Measurements from ENCODE around the gene TMIGD3.

Gene TMIGD3

DNA sequence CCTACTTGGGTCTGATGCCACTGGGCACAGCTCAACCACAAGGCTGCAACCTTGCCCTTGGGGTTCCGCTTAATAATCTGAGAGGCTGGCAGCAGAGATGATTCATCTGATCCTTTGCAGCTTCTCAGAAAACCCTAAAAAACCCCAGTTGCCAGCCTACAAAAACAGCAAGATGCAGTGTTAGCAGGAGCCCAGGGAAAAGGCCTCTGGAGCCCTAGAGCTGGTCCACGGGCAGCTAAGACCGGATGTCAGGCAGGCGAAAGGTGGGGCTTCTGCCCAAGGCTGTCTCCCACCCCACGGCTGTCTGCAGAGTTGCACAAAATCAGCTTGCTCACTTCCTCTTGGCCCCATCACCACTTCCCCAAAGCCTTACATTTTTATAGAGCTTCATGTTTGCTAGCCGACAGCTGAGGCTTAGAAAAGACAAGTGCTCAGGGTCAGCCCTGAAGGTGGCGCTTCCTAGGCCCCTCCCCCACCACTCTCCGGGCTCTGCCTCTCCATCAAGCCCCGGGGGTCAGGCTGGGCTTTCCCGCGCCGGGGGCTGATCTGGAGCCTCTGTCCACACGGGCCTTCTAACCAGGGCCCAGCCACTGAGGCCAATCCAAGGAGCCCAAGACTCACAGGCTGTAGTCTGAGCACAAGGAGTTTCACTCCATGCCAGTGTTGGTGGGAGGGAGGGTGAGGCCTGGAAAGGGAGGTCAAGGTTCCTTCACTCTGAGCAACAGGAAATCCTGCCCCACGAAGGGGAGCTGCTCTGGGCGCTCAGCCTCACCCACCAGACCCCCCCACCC lies 4.2 kb upstream of the TMIGD3 start:
- DNase-seq: peak; percentile 72 to 77

DNA sequence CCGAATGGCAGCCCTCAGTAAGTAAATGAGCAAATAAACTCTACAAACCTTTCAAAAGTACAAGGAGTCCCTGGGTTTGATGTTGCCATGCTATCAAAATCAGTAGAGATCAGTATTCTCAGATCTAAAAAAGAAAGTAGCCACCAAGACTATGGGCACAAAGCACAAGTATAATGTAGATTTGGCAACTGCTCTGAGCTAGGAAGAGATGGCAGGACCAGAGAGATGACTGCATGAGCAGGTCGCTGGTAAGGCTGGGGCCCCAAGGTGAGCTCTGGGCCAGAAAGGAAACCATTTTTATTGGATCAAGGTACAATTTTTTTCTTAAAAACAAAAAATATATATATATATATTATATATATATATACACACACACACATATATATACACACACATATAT lies 3.1 kb upstream of the TMIGD3 start:
- DNase-seq: no peak

DNA sequence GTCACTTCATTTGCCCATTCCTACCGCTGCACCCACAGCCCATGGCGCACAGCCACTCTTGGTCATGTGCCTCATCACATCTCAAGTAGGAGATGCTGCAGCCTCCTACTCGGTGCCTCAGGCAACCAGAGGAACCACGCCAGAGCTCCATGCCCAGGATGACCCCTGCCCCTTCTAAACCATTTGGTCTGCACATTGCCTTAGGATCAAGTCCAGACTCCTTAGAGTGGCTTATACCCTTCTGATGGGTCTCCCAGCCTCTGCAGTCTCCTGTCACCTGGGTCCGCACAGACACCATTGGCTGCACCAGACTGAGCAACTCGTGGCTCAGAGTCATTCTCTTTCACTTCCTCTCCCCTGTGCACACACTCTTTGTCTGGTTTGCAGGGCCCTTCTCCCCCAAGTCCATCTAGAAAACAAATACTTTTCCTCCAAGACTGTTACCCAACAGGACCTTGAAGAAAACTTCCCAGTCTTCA lies 2.2 kb upstream of the TMIGD3 start:
- DNase-seq: peak; percentile 19 to 59

DNA sequence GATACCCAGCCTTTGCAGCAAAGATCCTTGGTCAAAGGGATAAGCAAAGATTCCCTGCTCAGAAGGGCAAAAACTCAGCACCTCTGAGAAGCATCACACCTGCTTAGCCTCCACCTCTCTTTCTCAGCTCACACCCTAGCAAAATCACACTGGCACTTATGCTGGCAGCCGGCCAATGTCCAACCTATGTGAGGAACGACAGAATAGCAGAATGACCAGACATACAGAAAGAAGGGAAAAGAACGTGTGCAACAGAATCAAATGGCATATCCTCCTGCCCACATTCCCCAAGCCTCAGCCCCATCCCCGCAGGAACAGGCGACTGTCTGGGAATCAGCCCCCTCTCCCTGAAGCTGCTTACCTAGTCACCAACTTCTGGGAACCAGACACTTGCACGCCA lies 664 bp upstream of the TMIGD3 start:
- no peak for DNase-seq

DNA sequence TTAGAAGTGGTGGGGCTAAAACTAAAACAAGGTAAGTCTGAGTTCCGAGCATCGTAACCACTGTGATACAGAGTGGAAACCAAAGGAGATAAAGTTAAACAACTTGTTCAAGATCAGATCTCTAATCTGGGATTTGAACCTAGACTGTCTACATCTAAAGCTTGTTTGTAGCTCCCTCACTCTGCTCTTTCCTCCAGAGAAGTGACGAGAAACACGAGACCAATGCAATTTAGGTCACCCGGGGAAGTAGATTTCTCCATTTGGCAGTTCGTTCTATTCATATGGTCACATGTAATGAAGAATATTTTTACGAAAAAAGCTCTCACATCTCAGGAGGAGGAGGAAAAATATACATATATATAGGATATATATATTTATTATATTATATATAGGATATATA lies 1.8 kb downstream of the TMIGD3 start:
- no peak for DNase-seq

DNA sequence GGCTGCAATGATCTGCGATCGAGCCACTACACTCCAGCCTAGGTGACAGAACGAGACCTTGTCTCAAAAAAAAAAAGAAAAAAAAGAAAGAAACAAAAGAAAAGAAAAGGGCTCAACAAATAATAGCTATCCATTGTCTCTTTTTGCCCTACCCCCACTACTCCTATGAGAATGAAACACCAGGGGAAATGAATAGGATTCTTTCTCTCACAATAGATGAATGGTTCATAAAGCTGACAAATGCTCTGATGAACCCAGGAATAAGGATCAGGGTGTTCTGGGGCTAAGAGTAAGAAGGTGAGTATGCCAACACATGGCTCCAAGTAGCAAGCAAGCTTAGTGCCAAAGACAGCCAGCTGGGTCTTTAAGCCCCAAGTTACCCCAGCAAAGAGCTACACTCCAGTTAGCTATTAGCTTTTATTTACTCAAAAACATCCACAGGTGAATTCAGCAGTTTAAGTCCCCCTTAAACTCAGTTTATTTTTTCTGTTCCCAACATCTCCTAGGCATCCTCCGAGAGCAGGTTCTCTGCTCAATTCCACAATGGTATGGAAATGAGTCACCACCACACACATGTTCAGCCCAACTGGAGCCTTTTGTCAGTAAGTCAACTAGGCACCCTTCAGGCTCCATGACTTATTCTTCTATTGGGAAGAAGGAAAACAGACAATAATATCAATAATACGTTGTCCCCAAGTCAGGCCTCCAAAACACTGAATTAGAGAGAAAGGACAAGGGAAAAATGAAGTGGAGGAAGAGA lies 4.2 kb downstream of the TMIGD3 start:
- no peak for DNase-seq

DNA sequence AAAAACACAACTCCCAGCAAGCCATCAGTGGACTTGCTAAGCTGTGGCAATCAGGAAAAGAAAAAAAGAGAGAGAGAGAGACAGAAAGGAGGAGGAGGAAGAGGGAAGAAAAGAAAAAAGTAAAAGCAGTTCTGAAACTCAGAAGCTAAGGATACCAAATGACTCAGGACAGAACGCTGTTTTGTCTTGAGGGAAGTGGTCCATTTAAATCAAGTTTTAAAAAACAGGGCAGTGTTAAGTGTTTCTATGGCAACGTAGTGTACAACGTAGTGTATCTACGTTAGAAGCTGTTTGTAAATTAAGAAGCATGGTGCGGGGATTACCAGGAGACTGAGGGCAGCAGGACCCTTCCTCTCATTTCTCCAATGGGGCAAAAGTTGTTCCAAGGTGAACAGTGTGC lies 5.8 kb downstream of the TMIGD3 start:
- no peak for DNase-seq

DNA sequence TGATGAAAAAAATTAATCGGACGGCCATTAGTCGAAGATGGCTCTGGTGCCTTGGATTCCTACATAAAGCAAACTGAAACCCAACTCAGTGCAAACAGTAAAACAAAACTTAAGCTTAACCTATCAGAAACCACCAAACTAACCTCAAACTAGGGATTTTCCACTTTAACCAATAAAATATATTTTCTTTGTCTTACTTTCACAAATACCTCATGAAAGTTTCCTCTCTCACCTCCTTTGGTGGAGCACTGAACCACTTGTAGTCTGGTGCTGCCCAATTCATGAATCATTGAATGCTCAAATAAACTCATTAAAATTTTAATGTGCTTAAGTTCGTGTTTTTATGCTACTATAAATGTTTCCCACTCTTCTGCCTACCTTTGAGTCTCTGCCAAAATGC lies 7.0 kb downstream of the TMIGD3 start:
- DNase-seq: peak in 1 of 2 donors; percentile 33

DNA sequence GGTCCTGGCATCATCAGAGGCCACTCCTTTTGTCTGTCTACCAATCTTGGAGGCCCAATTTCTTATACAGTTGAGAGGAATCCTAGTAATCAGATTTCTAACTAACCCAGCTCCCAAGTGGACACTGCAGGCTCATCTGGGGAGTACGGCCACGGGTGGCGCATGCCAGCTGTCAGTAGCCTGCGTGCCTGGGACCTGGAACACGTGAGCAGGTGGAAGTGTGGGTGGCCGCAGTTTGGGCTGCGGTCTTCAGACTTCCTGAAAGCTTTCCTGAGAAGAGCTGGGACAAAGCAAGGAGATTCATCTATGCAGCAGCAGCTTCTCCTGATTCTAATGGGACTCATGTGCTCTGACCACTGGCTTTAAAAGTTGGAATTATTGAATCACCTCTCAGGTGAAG lies 12.4 kb downstream of the TMIGD3 start:
- DNase-seq: no peak

DNA sequence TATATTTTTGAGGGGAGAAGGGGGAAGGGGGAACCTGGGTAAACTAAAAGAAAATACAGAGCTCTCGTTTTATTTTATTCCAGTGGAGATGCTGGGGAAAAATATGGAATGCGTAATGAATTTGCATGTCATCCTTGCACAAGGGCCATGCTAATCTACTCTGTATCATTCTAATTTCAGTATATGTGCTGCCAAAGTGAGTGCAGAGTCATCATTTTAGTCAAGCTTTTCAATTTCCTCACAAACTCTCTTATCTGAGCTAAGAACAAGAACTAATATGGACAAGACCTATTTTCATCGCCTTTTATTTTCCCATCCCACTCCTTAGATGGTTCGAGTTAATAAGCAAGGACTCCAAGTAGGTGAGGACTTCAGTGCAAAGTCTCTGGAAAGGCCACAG lies 13.2 kb downstream of the TMIGD3 start:
- no peak for DNase-seq

DNA sequence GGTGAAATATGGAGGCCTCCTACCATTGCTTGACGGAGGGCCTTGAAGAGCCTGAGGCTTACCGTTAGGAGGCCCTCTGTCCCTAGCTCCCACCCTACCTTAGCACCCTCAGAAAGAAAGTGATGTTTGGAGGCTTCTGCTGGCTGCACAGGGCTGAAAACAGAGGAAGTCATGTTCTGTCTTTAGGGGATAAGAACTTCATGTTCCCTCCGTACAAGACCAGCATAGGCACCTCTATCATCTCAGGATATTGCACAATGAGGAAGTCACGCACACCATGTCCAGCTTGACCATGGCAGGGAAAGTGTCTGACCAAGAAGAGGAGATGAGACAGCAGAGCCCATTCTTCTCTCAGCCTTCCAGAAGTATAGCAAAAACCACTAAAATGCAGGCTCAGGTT lies 13.8 kb downstream of the TMIGD3 start:
- no peak for DNase-seq

DNA sequence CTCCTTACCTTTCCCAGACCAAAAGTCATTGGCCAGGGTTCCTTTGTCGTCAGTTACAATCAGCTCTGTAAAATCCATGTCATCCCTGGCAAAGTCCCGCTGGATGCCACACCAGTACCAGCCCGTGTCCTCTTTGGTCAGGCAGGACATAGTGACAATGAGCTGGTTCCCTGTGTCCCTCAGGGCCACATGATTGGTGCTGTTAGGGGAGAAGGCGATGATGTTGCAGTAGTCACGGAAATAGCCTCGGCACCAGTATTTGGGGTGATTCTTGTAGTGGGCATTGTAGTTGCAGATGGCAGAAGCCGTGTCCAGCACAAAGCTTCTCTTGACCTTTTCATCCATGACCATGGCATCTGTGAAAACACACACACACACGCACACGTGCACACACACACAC lies 14.8 kb downstream of the TMIGD3 start:
- no peak for DNase-seq

DNA sequence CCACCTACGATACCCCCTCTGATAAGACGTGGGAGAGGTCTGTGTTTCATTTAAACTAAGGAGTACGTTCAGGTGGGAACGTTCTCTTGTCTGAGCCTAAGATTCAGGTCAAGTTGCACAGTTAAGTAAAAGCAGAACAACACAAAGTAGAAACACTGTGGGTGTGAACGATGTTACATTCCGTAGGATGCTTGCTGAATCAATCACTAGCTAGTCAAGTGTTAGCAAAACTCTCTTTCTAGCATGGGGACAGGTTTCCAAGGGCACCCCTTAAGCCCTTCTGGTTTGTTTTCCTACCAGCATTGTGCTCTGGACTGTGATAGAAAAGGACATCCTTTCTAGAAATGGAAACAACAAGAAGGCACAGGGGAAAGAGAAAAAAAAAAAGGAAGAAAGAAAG lies 16.3 kb downstream of the TMIGD3 start:
- no peak for DNase-seq

DNA sequence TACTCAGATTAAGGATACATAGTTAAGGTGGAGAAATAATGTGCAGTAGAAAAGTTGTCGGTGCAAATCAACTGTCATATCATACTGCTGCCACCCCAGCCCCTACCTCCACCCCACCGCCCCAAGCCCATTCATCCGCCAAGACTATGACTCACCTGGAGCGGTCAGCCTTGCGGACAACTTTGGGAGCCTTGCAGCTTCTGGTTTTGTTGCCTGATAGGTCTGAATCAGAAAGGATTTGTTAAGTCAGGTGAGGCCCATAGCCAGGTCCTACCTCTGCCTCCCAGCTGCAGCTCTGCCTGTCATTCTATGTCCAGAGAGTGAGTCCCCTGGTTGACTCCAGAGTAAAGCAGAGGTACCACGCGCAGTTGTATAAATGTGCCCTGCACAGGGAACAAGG lies 17.0 kb downstream of the TMIGD3 start:
- no peak for DNase-seq

DNA sequence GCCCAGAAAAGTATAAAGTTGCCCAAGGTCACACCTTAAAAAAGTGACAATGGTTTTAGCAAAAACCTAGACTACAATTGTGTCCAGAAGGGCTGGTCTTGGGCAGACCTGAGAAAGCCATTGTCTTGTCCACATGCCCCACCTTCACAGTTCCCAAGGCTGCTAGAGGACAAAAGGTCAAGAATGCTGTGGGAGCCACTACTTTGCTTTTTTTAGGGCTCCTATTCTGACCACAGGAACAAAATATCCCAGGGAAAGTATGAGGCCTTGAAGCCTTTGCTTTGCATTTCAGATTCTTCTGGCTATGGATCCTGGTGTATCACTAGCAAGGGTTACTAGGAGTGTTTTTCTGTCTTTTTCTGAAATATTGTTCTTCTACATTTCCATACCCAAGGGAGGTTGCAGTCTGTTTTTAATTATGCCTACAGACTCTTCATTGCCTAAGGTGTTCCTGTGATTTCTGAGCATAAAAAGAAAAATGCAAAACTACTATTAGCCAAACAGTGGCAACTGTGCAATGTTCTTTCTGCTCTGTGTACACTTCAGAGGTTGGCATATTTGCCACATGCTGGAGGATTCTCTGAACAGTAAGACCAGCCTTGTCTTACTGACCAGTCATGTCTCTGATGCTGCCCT lies 18.9 kb downstream of the TMIGD3 start:
- no peak for DNase-seq

DNA sequence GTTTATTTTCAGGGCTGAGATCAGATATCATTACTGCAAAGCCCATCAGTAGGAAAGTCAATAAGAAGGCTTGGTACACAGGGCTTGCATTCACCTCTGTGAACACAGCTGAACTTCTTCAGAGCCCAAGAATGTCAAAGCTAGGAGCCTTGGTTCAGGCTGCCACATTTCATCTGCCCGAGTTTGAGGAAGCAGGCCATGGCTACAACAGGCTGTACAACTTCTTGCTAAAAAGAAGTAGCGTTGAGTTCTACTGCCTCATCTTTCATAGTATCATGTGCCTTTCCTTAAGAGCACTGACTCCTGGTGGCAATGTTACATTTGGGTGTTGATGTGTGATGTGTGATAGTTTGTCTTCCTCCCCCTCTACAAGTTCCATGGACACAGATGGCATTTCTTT lies 19.6 kb downstream of the TMIGD3 start:
- no peak for DNase-seq

DNA sequence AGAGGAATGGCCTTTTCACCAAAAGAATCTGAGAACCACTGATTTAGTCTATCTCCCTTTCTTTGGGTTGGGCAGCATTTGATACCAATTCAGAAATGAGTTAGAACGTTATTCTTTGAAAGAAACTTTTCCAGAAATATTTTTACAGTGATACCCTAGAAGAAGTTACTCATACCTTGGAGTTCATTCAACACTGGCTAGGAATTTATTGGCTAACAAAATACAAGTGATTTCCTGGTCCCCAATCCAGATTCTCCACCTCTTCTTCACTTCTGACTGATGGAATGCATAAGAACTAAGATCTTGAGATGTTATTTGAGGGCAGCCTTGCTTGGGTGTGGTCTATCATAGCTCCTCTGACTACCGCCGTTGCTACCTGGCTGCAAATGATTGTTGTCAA lies 20.3 kb downstream of the TMIGD3 start:
- DNase-seq: no peak

DNA sequence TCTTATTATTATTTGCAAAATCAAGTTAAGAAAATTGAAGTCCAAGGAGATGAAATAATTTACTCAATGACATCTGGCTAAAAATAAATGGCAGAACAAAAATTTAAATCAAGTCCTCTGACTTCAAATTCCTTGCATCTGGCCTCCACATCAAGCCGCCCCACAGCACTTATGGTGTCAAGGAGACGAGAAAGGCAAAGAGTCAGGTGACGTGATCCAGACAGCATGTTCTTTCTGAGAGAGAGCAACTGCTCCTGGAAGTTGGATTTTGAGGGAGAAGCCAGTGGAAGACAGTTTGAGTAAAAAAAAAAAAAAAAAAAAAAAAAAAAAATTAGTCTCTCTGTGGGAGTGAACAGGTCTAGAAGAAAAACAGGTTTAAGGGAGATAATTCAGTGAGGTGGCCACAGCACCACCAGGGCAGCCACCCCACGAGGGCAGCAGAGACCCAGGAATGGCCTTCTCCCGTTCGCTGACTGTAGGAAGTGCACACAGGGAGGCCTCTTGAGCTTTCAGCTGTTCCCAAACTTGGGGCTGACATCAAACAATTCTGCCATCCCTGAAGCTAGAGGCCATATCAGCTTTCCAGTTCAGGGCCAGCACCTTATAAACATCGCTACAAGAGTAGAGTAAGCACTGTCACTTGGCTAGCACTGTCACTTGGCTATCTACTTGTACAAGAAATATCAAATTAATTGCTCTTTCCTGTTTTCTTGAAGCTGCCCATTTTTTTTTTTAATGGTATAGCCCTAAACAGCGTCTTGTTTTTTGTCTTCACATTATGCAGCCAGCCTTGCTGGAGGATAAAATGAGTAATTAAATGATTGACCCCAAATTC lies 21.8 kb downstream of the TMIGD3 start:
- DNase-seq: peak; percentile 64 to 71

DNA sequence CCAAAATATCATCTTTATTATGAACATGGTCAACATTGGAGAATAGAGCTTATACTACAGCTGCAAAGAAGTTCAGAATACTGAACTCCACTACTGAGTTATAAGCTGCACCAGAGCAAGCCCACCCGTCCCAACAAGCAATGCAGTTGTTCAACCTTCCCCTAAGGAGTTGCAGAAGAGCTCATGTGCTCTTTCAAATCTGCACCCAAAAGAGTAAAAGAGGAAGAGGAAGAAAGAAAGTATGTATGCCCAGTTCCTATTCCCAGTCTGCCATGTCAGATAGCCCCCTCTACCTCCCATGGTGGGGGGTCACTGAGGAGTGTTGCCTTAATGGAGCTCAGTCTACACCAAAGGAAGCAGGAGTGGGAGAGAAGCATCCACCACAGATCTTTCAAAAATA lies 22.8 kb downstream of the TMIGD3 start:
- DNase-seq: no peak

DNA sequence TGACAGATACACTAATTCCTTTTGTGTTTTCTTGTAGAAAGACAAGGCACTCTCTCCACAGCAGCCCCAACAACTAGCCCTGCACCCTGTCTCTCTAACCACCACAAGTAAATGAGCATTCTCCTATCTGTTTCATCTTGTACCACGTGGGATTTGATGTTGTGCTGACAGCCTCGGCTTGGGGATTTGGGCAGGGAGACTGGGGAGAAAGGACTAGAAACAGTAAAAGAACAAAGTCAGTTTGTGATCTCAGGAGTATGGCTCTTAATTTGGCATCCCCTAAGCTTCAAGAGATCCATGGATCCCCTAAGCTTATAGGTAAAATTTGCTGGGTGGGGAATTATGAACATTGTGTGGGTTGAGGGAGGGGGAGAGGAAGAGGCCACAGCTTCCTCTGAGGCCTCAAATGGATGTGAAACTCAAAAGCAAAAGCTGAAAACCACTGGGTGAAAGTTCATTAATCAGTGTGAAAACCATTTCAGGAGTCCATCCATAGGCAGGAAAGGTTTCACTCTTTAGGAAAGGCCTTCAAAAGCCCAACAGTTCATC lies 26.6 kb downstream of the TMIGD3 start:
- peak; percentile 29 to 66 for DNase-seq

DNA sequence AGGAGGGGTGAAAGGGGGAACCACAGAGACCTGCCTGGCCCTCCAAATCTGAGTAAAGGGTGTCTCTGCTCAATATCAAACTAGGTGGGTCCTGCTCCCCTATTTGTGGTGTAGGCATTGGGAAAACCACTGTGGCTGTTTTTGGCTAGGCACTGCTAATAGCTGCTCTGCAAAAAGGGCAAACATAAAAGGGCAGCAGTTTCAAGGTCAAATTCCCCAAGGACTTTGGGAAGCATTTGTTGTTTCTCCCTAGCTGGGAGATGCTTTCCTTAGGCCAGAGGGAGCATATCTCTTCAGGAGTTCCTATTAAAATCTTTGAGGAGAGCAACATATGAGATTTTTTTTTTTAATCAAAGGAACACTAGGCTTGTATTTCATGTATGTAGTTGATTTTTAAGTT lies 27.2 kb downstream of the TMIGD3 start:
- no peak for DNase-seq

DNA sequence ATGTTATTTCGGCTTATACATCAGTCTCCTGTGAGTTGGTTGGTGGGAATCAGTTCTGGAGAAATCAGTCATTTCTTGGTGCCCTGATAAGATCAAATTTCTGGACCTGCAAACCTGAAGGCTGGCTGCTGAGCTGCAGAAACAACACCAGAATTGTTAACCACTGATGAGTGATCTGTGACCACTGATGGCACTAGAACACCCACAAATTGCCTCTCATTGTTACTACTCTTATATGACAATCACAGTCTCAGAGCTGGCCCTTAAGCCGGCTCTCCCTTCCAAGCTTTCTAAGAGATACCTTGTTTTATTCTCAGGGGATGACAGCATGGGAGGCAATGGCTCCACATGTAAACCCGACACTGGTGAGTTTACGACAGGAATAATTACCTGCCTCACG lies 27.7 kb downstream of the TMIGD3 start:
- DNase-seq: peak; percentile 12 to 43

DNA sequence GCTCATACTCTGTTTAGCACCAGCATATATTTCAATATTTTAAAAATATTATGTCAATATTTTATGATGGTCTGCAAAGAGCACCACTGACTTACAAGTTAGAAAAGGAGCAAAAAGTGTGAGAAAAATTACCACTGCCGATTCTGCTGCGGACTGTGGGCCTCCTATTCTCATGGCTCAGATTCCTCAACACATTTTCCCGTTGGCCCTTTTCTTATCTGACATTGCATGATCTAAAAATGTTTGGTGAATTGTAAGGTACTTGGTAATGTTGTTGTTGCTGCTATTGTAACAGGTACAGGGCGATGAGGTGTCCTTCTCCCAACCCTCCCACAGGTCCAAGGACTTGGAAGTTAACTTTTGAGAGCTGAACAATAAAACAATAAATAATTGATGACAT lies 28.9 kb downstream of the TMIGD3 start:
- DNase-seq: no peak

All from CD4-positive, alpha-beta T cell treated with Interferon alpha-2 for 1 hour (primary cell).